Activated naive CD4-positive, alpha-beta T cell treated with anti-CD3 and anti-CD28 coated beads, Interleukin-2, amount 10 ng/mL, durations not matched to agents 7 days and 5 days (primary cell): ENCODE measurements around the gene NEDD8.

ENCODE experiments used
- CTCF ChIA-PET: fragments of 350-600 bp; sonication (Branson Sonifier 250); formaldehyde crosslinking; loops from one replicate; lab custom pipeline; 2021; ENCODE audit warnings: antibody characterized with exemption; lab: Charles Lee
- DNase-seq: peaks from one replicate; pipeline ENCODE4 v3.0.0-alpha.2; 2020
- H3K27ac Mint-ChIP-seq: one replicate; pipeline ENCODE4 v1.8.0; 2021; ENCODE audit warnings: mild to moderate bottlenecking, moderate library complexity, mixed read lengths
- H3K27me3 Mint-ChIP-seq: one replicate; pipeline ENCODE4 v1.8.0; 2021; ENCODE audit warnings: mild to moderate bottlenecking, mixed read lengths
- H3K36me3 Mint-ChIP-seq: one replicate; pipeline ENCODE4 v1.8.0; 2021; ENCODE audit warnings: mixed read lengths
- H3K4me1 Mint-ChIP-seq: one replicate; pipeline ENCODE4 v1.8.0; 2021; ENCODE audit warnings: mixed read lengths
- H3K4me3 Mint-ChIP-seq: one replicate; pipeline ENCODE4 v1.8.0; 2021; ENCODE audit warnings: mild to moderate bottlenecking, moderate library complexity, mixed read lengths
- H3K9me3 Mint-ChIP-seq: one replicate; pipeline ENCODE4 v1.8.0; 2021; ENCODE audit warnings: mixed read lengths

The NEDD8 gene

DNA sequence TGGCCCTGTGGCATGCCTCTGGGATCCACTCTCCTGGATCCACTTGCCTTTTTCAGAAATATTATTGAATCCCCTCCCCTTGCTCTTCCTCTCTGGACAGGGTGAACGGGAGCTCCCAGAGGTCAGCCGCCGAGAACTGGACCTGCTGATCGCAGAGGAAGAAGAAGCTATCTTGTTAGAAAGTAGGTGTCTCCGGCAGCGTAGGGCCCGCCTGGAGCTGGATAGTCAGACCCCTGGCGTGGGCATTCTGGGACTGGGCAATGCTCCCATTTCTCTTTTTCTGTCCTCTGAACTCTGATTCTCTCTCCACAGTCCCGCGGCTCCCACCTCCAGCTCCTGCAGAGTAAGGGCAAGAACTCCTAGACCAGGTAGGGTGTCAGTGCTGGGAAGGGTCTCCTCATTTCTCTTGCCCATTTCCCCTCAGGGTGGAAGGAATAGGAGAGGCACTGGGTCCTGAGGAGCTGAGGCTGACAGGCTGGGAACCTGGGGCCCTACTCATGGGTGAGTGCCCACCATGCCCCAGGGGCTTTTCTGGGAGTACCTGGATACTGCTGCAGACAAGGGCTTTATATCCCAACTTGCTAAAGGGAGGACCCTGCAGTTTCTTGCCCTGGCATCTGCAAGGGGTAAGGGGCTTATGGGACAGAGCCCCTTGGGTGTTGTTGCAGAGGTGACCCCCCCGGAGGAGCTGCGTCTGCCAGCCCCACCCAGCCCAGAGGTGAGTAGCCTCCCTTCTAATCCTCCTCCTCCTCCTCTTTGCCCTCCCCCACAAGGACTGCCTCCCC is 54.9 kb downstream of the NEDD8 start:
- Mint-ChIP-seq H3K27ac (no peak overlapping the region), H3K36me3 (peaks cover 56% of the 10 kb centered on the region), H3K9me3 (no peaks in the 10 kb centered on the region), H3K4me3 (no peak overlapping the region), H3K4me1 (peaks cover 14% of the 10 kb centered on the region), H3K27me3 (no peaks in the 10 kb centered on the region)
- DNase-seq, result no peak
- CTCF ChIA-PET, result no interaction called here

DNA sequence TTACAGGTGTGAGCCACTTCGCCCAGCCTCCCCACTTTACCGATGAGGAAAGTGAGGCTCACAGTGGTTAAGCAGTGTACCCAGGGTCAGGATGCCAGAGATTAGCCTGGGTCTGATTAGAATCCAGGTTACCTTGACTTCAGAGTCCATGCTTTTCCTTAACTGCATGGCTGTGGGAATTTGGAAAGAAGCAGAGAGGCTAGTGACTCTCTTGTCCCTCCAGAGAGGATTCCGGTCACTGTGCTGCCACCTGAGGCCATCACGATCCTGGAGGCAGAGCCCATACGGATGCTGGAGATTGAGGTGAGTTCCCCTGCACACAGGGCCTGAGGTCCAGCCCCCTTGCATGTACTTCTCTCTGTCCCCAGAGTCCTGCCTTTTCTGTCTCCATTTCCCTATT is 55.6 kb downstream of the NEDD8 start:
- H3K27me3 Mint-ChIP-seq, result no peaks in the 10 kb centered on the region
- peaks cover 55% of the 10 kb centered on the region for H3K36me3 Mint-ChIP-seq
- H3K4me1 Mint-ChIP-seq, result peaks cover 19% of the 10 kb centered on the region
- CTCF ChIA-PET, result interaction anchor here (1.7 kb wide), 1 partner anchor 15 kb away, joined by 5 read pairs; the partner anchor contains the start of gene IRF9
- no peak overlapping the region for H3K27ac Mint-ChIP-seq
- H3K4me3 Mint-ChIP-seq, result no peak overlapping the region
- no peaks in the 10 kb centered on the region for H3K9me3 Mint-ChIP-seq
- no peak for DNase-seq

GRCh38 chr14:24172871-24173281 is 59.3 kb downstream of the NEDD8 start:
- Mint-ChIP-seq H3K4me3 (no peak overlapping the region), H3K9me3 (no peaks in the 10 kb centered on the region), H3K27me3 (no peaks in the 10 kb centered on the region), H3K27ac (peak overlapping the region; percentile 68), H3K4me1 (peaks cover 39% of the 10 kb centered on the region), H3K36me3 (peaks cover 52% of the 10 kb centered on the region)
- DNase-seq, result no peak
- CTCF ChIA-PET, result no interaction called here

DNA sequence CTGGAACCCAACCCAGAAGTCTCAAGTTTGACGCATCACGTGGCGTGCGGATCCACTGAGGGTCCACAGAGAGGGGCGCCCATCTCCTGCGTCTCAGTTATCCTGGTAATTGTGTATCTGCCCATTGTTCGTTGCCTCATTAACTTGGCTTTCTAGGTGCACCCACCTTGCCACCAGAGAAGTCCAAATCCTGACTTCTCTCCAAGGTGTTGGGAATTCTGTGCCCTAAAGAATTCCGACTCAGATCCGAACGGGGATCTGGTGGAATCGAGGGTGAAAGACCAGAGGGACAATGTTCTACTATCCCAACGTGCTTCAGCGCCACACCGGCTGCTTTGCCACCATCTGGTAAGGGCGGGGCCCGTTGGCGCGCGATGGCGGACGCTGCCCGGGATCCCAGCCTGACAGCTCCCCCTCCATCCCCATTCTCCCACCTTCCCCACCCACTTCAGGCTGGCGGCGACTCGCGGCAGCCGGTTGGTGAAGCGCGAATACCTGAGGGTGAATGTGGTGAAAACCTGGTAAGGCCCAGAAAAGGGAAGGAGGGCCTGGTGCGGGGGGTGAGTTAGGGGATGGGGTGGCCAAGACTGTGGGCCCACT is 59.8 kb downstream of the NEDD8 start:
- Mint-ChIP-seq H3K9me3 (no peaks in the 10 kb centered on the region), H3K4me1 (peaks cover 43% of the 10 kb centered on the region), H3K27me3 (no peaks in the 10 kb centered on the region), H3K27ac (peak overlapping the region; percentile 45), H3K36me3 (peaks cover 53% of the 10 kb centered on the region), H3K4me3 (peak overlapping the region; percentile 71)
- CTCF ChIA-PET, result no interaction called here
- no peak for DNase-seq

- H3K27me3 Mint-ChIP-seq, result no peaks in the 10 kb centered on the region
- peak within 1 kb of the TSS; percentile 71 for H3K4me3 Mint-ChIP-seq
- CTCF ChIA-PET, result interaction anchor here (0.7 kb wide), 2 partner anchors 10 to 1041 kb away, joined by 3 read pairs; partner anchors contain the start of gene IRF9
- peak within 1 kb of the TSS; percentile 85 for H3K27ac Mint-ChIP-seq
- H3K4me1 Mint-ChIP-seq, result peaks cover 49% of the 10 kb centered on the region
- peaks cover 52% of the 10 kb centered on the region for H3K36me3 Mint-ChIP-seq
- DNase-seq, result peak; percentile 81
- H3K9me3 Mint-ChIP-seq, result no peaks in the 10 kb centered on the region
Observed at GRCh38 chr14:24171422-24172260, 60.5 kb downstream of the NEDD8 start, which contains the start of gene REC8. Gene REC8 (plus strand): TSS chr14:24172080. CDS start chr14:24172553, 473 bp downstream.

DNA sequence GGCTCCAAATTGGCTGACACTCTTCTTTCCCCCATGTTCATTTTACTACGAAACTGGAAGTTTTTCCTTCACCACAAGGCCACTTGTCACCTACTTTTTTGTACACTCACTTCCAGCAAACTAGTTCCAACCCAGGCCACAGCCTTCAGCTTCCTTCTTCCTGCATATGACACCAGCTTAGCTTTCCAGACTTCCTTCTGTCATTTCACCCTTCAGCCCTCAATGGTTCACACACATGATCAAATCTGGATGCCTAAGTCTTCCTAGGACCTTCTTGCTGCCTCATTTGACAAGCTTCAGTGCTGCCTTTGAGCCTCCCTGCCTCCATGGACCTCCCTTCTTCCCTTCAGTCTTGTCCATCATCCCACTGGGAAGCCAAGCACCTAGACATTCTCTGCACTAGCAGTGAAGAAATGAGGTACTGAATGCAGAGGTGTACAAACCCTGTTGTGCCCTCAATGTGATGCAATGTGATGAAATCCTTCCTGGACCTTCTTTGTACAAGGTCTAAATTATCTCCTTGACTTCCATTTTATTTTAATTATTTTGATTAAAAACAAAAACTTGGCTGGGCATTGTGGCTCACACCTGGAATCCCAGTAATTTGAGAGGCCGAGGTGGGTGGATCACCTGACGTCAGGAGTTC is 64.6 kb downstream of the NEDD8 start:
- H3K4me3 Mint-ChIP-seq, result no peak overlapping the region
- H3K4me1 Mint-ChIP-seq, result peaks cover 74% of the 10 kb centered on the region
- H3K9me3 Mint-ChIP-seq, result no peaks in the 10 kb centered on the region
- no peaks in the 10 kb centered on the region for H3K27me3 Mint-ChIP-seq
- peaks cover 72% of the 10 kb centered on the region for H3K36me3 Mint-ChIP-seq
- CTCF ChIA-PET, result no interaction called here
- DNase-seq, result no peak
- peak overlapping the region; percentile 47 for H3K27ac Mint-ChIP-seq
